Activated CD4-positive, alpha-beta T cell treated with anti-CD3 and anti-CD28 coated beads for 1 hour (primary cell): ENCODE results near the gene RBP3.

ENCODE experiments used
- DNase-seq: peaks from one replicate; pipeline ENCODE4 v3.0.0-alpha.2; 2020

The RBP3 gene

GRCh38 chr10:47402641-47403301 is 54.6 kb downstream of the RBP3 start:
- DNase-seq, result no peak

GRCh38 chr10:47403446-47404318 is 55.5 kb downstream of the RBP3 start:
- no peak for DNase-seq

- DNase-seq, result no peak
Measured at GRCh38 chr10:47404446-47404845, 56.3 kb downstream of the RBP3 start.

- DNase-seq, result no peak
Measured at GRCh38 chr10:47404937-47405336, 56.8 kb downstream of the RBP3 start.

GRCh38 chr10:47405857-47406547 is 57.8 kb downstream of the RBP3 start:
- DNase-seq, result no peak

GRCh38 chr10:47406548-47406869 is 58.3 kb downstream of the RBP3 start:
- no peak for DNase-seq

- DNase-seq, result no peak
Measured at GRCh38 chr10:47406870-47407691, 58.9 kb downstream of the RBP3 start.
